Fibroblast of skin of right biceps (primary cell): ENCODE results near the gene FLRT1.
A peak's percentile ranks its signal among the peaks of the same experiment; 100 is the strongest.

Experiments
- DNase-seq: peaks from one replicate; pipeline ENCODE4 v3.0.0-alpha.2; 2013

The FLRT1 gene

GRCh38 chr11:64049509-64049908 is 13.8 kb downstream of the FLRT1 start:
- DNase-seq: no peak

GRCh38 chr11:64051297-64051696 is 15.6 kb downstream of the FLRT1 start:
- no peak for DNase-seq

GRCh38 chr11:64052436-64052835 is 16.7 kb downstream of the FLRT1 start:
- DNase-seq: no peak

- DNase-seq: no peak
These were observed 17.3 kb downstream of the FLRT1 start for GRCh38 chr11:64052938-64053622.

- DNase-seq: peak; percentile 27
These were observed 18.0 kb downstream of the FLRT1 start for GRCh38 chr11:64053699-64054098.

- no peak for DNase-seq
These were observed 19.3 kb downstream of the FLRT1 start for GRCh38 chr11:64055077-64055476.

GRCh38 chr11:64056213-64056785 is 20.6 kb downstream of the FLRT1 start:
- DNase-seq: no peak

GRCh38 chr11:64056861-64057260 is 21.1 kb downstream of the FLRT1 start:
- no peak for DNase-seq

GRCh38 chr11:64057890-64058289 is 22.2 kb downstream of the FLRT1 start:
- no peak for DNase-seq

- no peak for DNase-seq
These were observed 22.8 kb downstream of the FLRT1 start for GRCh38 chr11:64058494-64058893.

- DNase-seq: no peak
These were observed 23.8 kb downstream of the FLRT1 start for GRCh38 chr11:64059339-64060140.

GRCh38 chr11:64060263-64060860 is 24.6 kb downstream of the FLRT1 start:
- no peak for DNase-seq

- DNase-seq: peak; percentile 40
These were observed 25.2 kb downstream of the FLRT1 start for GRCh38 chr11:64060861-64061444.

GRCh38 chr11:64062185-64063039 is 26.7 kb downstream of the FLRT1 start:
- no peak for DNase-seq

- no peak for DNase-seq
These were observed 28.0 kb downstream of the FLRT1 start for GRCh38 chr11:64063777-64064176.

- no peak for DNase-seq
These were observed 28.8 kb downstream of the FLRT1 start for GRCh38 chr11:64064374-64065140.

- DNase-seq: no peak
These were observed 29.4 kb downstream of the FLRT1 start for GRCh38 chr11:64065141-64065465.

GRCh38 chr11:64065712-64066111 is 30.0 kb downstream of the FLRT1 start:
- DNase-seq: no peak

- no peak for DNase-seq
These were observed 31.7 kb downstream of the FLRT1 start for GRCh38 chr11:64067230-64067993.

- DNase-seq: no peak
These were observed 33.1 kb downstream of the FLRT1 start for GRCh38 chr11:64068705-64069400.
